HepG2 (cell line): ENCODE data around the gene KLF11. TPM values are rescaled to one million over a fixed set of nuclear protein-coding genes. Genes with fewer than 3 reads are reported as not detected.

Experiments used
- EHMT2 ChIP-seq: fragments of 200-600 bp; sonication (generic); IDR thresholded peaks from 2 replicates; pipeline ENCODE4 v1.7.0; 2017; ENCODE audit warnings: antibody characterized with exemption, low read depth, low read length, borderline replicate concordance
- GATAD2A ChIP-seq: IDR thresholded peaks from 2 replicates; pipeline ENCODE4 v1.6.1; 2016
- HOXA7 ChIP-seq: sonication (generic); formaldehyde crosslinking; IDR thresholded peaks from 2 replicates; pipeline ENCODE4 v1.8.1; 2022; ENCODE audit warnings: mild to moderate bottlenecking, missing genetic modification reagents, moderate library complexity
- MYC ChIP-seq: sonication (generic); formaldehyde crosslinking; IDR thresholded peaks from 2 replicates; pipeline ENCODE4 v1.9.0; 2021; ENCODE audit warnings: missing genetic modification reagents, borderline replicate concordance
- NFE2L2 ChIP-seq: fragments of 150-350 bp; IDR thresholded peaks from 2 replicates; pipeline ENCODE4 v1.6.1; 2014; ENCODE audit warnings: low read length
- PRMT3 ChIP-seq: sonication (generic); formaldehyde crosslinking; IDR thresholded peaks from 2 replicates; pipeline ENCODE4 v1.8.1; 2022; ENCODE audit warnings: low read depth, mild to moderate bottlenecking, moderate library complexity, missing genetic modification reagents, borderline replicate concordance
- RAD51 ChIP-seq: fragments of 450-650 bp; IDR thresholded peaks from 2 replicates; pipeline ENCODE4 v1.6.1; 2016; ENCODE audit warnings: borderline replicate concordance
- REXO4 ChIP-seq: sonication (generic); formaldehyde crosslinking; IDR thresholded peaks from 2 replicates; pipeline ENCODE4 v1.8.0; 2022; ENCODE audit warnings: missing genetic modification reagents, mild to moderate bottlenecking, borderline replicate concordance
- RORA ChIP-seq: sonication (generic); formaldehyde crosslinking; IDR thresholded peaks from 2 replicates; pipeline ENCODE4 v1.5.0; 2020; ENCODE audit warnings: mild to moderate bottlenecking, missing genetic modification reagents, moderate library complexity
- SMAD3 ChIP-seq: sonication (generic); formaldehyde crosslinking; IDR thresholded peaks from 2 replicates; pipeline ENCODE4 v1.4.0; 2020; ENCODE audit warnings: missing genetic modification reagents
- SNAPC2 ChIP-seq: sonication (generic); formaldehyde crosslinking; IDR thresholded peaks from 2 replicates; pipeline ENCODE4 v1.8.1; 2022; ENCODE audit warnings: mild to moderate bottlenecking, missing genetic modification reagents
- SNAPC4 ChIP-seq: sonication (generic); formaldehyde crosslinking; IDR thresholded peaks from 2 replicates; pipeline ENCODE4 v1.4.0; 2020; ENCODE audit warnings: mild to moderate bottlenecking, missing genetic modification reagents
- SRSF1 ChIP-seq: fragments of 200-400 bp; formaldehyde crosslinking; optimal IDR thresholded peaks from 2 replicates; pipeline ENCODE3; 2017; ENCODE audit warnings: mild to moderate bottlenecking, low read depth, low read length, moderate library complexity
- TRIM22 ChIP-seq: fragments of 450-650 bp; IDR thresholded peaks from 2 replicates; pipeline ENCODE4 v1.6.1; 2017
- ZBED4 ChIP-seq: sonication (generic); formaldehyde crosslinking; IDR thresholded peaks from 2 replicates; pipeline ENCODE4 v1.4.0; 2020; ENCODE audit warnings: missing genetic modification reagents, borderline replicate concordance
- ZNF468 ChIP-seq: sonication (generic); formaldehyde crosslinking; IDR thresholded peaks from 2 replicates; pipeline ENCODE4 v1.8.0; 2022; ENCODE audit warnings: mild to moderate bottlenecking, moderate library complexity, missing genetic modification reagents
- ZNF570 ChIP-seq: sonication (generic); formaldehyde crosslinking; IDR thresholded peaks from 2 replicates; pipeline ENCODE4 v1.4.0; 2020; ENCODE audit warnings: mild to moderate bottlenecking, missing genetic modification reagents, borderline replicate concordance
- ZNF678 ChIP-seq: sonication (generic); formaldehyde crosslinking; IDR thresholded peaks from 2 replicates; pipeline ENCODE4 v1.4.0; 2020; ENCODE audit warnings: mild to moderate bottlenecking, missing genetic modification reagents
- polyA plus RNA-seq, 8 experiments: library from polyadenylated mRNA; depleted of rRNA in 3 of 8; stranded (reverse) in 7 of 8; unstranded in 1 of 8; fragments of >200 nt; fragmentation: Illumina TruSeq in 4 of 8; extraction: Trizol in 4 of 8; gene quantifications; 2 replicates each; pipeline versions ENCODE4 v1.2.1 to v1.2.3, GENCODE V29; 2011 to 2016; ENCODE audit warnings: low read depth in 4 of 8, missing spikeins in 1 of 8, mixed read lengths in 1 of 8; ENCODE audit not compliant: insufficient read depth in 1 of 8
- total RNA-seq, 5 experiments: library from RNA; depleted of rRNA; stranded (reverse); fragments of >200 nt; fragmentation: Illumina TruSeq; extraction: Trizol; gene quantifications; 2 replicates each; pipeline ENCODE4 v1.2.3, GENCODE V29; 2016; ENCODE audit warnings: low read depth in 1 of 5

The KLF11 gene
- total and polyA plus RNA-seq, 2 of the 13 experiments (the other 11 are each of a cell fraction or from before 2014, with no cell fraction given), result 2.5 to 11.8 TPM

- peak; percentile 93; the same call in 1 of the 2 replicates for TF ChIP-seq ZNF570 (CRISPR knock-in tag)
- 0 out of 2 replicates have a peak, but pooled peaks have one; percentile 43 for TF ChIP-seq ZNF468
- peak; percentile 91 for TF ChIP-seq HOXA7
- no peak for TF ChIP-seq NFE2L2
- TF ChIP-seq PRMT3, result peak; percentile 27; the same call in 1 of the 2 replicates
- peak; percentile 89 for TF ChIP-seq ZBED4 (CRISPR knock-in tag)
- no peak for TF ChIP-seq SMAD3 (CRISPR knock-in tag)
- TF ChIP-seq SNAPC2 (CRISPR knock-in tag), result peak; percentile 95
- TF ChIP-seq ZNF678, result peak; percentile 95
- TF ChIP-seq EHMT2, result no peak
- no peak for TF ChIP-seq TRIM22
- TF ChIP-seq REXO4 (CRISPR knock-in tag), result no peak
- TF ChIP-seq SNAPC4 (CRISPR knock-in tag), result 0 out of 2 replicates have a peak, but pooled peaks have one; percentile 60
- no peak for TF ChIP-seq GATAD2A
- no peak for TF ChIP-seq RAD51
- peak; percentile 91 for TF ChIP-seq MYC (CRISPR knock-in tag)
- no peak for TF ChIP-seq SRSF1
- TF ChIP-seq RORA, result no peak
Measured at GRCh38 chr2:10043256-10043905, at the start of gene KLF11 (continued).
